Measurements from ENCODE around the gene PLAAT3. TPM values are rescaled to one million over a fixed set of nuclear protein-coding genes. Genes with fewer than 3 reads are reported as not detected.

The PLAAT3 gene
- total RNA-seq, 4 donors from 2014 or later, result 278 to 514 (median 407) TPM

DNA sequence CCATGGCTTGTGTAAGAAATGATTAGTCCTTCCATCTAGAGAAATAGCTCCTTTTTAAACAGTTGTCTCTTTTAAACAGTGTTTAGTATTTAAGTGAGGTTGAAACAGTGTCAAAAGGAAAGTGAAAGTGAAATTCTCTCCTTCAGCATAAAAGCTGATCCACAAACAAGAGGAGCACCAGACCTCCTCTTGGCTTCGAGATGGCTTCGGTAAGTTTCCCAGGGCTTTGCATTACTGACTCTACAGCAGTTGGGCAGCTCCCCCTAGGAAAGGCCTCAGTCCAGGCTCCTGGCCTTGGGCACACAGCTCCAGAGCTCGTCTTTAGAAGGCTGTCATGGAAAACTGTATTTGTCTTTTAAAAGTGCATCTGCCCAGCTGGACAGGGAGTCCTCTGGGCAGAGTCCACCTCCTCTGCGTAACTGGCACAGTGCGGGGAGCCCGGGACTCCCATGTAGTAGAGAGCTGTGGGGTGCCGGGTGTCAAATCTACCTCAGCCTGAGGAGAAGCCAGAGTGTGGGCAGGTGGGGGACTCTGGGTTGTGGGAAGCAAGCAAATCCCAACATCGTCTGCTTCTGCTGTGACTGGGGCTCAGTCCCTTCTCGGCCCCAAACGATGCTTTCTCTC is 77.5 kb downstream of the PLAAT3 start, which contains the start of gene PLAAT4:
Gene PLAAT4, plus strand, starts transcription at position 140 of the 624 bp plus-strand sequence. Its CDS starts 61 bp downstream, at position 201.
- TF ChIP-seq, protein P1, sequence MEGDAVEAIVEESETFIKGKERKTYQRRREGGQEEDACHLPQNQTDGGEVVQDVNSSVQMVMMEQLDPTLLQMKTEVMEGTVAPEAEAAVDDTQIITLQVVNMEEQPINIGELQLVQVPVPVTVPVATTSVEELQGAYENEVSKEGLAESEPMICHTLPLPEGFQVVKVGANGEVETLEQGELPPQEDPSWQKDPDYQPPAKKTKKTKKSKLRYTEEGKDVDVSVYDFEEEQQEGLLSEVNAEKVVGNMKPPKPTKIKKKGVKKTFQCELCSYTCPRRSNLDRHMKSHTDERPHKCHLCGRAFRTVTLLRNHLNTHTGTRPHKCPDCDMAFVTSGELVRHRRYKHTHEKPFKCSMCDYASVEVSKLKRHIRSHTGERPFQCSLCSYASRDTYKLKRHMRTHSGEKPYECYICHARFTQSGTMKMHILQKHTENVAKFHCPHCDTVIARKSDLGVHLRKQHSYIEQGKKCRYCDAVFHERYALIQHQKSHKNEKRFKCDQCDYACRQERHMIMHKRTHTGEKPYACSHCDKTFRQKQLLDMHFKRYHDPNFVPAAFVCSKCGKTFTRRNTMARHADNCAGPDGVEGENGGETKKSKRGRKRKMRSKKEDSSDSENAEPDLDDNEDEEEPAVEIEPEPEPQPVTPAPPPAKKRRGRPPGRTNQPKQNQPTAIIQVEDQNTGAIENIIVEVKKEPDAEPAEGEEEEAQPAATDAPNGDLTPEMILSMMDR (IDR thresholded peaks at IDR 0.05; ENCODE audit: low read depth), result no peak

DNA sequence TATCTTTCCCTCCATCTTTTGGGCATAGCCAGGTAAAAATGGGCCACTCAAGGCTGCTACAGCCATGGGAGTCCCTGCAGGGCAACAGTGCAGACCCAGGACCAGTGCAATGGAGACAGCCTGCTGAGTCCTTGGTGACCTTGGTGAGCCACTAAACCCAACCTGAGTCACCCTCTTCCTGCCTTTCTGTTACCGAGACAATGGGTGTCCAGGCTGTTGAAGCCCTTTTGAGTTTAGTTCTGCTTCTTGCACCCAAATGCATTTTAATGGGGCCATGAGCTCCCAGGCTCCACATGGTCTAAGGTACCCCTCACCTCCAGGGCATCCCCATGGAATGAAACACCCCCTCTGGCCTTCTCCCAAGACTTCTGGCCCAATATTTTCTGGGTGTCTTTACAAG is 78.5 kb downstream of the PLAAT3 start:
- TF ChIP-seq, protein P1 (IDR thresholded peaks at IDR 0.05; ENCODE audit: low read depth), result no peak

DNA sequence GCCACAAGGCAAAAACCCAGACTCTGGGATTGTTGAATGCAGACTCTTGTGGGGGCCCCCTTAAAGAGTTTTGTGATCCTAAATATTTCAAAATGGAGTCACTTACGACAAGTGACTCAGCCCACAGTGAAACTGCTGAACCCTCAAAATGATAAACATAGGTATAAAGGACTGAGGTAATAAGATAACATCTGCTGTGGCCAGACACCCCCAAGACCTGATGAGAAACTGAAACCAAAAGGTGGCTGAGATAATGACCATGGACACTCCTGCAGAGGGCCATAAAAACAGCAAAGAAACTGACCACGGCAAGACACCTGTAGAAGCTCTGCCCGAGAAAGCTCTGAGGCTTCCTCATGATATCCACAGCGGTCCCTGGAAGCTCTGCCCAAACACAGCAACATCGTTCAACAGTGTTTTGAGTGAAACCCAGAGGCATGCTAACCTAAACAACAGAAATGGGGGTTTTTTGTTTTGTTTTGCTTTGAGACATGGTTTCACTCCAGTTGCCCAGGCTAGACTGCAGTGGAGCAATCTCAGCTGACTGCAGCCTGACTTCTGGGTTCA is 79.3 kb downstream of the PLAAT3 start:
- TF ChIP-seq, protein P1 (IDR thresholded peaks at IDR 0.05; ENCODE audit: low read depth), result no peak

DNA sequence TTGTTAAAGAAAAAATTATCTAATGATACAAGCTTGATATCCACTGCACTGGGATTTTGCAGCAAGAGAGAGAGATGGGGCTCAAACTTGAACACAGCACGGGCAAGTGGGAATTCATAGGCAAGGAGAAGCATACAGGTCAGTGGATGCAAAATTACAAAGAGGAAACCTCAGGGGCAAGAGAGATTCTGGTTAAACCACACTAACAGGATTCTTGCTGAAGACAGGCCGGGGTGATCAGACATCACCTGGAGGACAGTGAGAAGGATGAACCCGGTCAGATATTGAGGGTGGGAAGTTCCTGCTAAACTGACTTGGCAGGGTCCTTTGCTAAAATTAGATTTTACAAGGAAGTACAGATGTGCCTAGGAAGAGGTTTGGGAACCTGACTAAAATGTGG is 80.2 kb downstream of the PLAAT3 start:
- TF ChIP-seq, protein P1 (IDR thresholded peaks at IDR 0.05; ENCODE audit: low read depth), result no peak

DNA sequence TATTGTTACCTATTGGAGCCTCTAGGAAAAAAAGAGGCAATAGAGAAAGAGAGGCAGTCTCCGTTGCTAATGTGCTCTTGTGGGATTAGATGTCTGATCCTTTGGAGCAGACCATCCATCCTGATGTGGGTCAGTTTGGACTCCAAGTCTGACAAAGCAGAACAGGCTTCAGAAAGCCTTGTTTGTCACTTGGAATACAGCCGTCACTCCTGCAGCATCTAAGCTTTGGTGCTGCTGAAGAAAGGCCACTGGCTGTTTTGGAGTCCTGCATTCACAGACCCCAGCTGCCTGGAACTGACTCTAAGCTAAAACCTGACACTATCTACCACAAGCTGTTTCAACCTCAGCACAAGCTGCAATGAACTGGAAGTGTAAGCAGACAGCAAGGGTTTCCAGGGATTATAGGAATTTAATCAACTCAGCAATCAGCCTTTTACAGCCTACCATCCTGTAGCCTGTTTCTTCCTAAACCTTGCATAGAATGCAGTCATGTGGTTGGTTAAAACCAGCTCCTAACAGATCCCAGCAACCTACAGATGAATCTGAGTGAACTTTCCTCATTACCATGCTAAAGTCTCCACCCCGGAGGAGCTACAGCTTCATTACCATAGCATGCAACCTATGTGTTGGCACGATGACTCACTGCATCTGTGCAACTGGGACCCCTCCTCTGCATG is 81.3 kb downstream of the PLAAT3 start:
- TF ChIP-seq, protein P1 (IDR thresholded peaks at IDR 0.05; ENCODE audit: low read depth), result no peak

DNA sequence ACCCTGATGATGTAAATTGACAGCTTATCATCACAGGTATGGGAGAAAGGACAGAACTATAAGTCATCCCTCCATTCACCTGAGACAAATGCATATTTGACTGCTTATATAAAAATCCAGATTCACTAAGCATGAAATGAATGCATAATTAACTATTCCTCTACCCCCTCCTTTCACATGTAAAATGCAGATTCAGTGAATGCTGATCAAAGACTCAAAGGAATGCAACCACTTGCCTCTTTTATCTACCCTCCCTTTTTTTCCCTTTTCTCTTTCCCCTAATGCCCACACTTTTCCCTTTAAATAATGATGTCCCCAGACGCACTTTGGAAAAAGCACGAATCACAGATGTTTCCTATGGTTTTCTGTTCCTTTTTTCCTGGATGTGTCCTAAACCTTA is 82.1 kb downstream of the PLAAT3 start:
- TF ChIP-seq, protein P1 (IDR thresholded peaks at IDR 0.05; ENCODE audit: low read depth), result no peak

DNA sequence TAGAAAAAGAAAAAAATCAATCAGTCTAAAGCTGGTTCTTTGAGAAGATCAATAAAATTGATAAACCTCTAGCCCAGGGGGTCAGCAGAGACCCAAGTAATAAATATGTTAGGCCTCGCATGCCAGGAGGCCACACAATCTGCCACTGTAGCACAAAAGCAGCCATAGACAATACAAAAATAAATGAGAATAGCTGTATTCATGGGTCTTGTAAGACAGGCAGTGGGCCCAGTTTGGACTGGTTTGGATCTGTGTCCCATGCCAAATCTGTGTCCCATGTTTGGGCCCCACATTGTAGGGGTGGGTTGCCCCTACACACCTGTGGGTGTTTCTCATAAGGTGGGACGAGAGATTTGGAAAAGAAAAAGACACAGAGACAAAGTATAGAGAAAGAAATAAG is 84.2 kb downstream of the PLAAT3 start:
- TF ChIP-seq, protein P1 (IDR thresholded peaks at IDR 0.05; ENCODE audit: low read depth), result no peak

Data from subcutaneous adipose tissue (tissue), 4 donors.